HG02642 (cell line): ENCODE data around the gene TAOK2.
"Not testable (repeated sequence)": the region's sequence is repeated elsewhere in the genome, so short reads cannot be mapped to it uniquely, and the experiment has no call there.

Experiments
- ATAC-seq: cut with Tn5 transposase; IDR thresholded peaks from one replicate; pipeline ENCODE4 v1.9.1; 2021; ENCODE audit warnings: mild to moderate bottlenecking; ENCODE audit not compliant: unreplicated experiment, poor library complexity

Gene TAOK2

DNA sequence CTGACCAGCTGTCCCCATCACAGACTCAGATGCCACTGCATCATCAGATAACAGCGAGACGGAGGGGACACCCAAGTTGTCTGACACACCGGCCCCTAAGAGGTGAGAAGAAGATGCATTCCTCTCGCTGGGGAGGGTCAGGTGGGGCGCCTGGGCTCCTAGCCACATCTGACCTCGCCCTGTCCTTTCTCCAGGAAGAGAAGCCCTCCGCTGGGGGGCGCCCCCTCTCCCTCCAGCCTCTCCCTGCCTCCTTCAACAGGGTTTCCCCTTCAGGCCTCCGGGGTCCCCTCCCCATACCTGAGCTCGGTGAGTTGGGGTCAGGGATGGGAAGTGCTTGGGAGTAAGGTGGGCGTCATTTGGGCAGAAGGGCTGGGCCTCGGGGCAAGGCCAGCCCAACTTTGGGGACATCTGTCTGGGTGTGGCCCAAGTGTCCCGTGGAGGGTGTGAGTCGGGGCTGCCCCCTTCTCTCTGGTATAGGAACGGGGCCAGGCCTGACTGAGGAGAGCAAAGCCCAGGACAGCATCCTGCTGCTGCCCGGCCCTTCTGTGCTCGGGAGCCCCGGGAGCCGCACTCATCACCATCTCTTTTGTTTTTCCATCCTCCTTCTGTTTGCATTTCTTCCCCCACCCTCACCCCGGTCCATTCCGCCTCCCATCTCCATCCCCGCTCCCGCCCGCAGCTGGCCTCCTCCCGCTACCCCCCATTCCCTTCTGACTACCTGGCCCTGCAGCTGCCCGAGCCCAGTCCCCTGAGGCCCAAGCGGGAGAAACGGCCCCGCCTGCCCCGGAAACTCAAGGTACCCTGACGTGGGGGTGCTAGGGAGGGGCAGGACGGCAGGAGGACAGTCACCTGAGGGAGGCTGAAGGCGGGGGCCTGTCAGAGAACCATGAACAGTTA lies 27.3 kb downstream of the TAOK2 start:
- ATAC-seq = no peak

DNA sequence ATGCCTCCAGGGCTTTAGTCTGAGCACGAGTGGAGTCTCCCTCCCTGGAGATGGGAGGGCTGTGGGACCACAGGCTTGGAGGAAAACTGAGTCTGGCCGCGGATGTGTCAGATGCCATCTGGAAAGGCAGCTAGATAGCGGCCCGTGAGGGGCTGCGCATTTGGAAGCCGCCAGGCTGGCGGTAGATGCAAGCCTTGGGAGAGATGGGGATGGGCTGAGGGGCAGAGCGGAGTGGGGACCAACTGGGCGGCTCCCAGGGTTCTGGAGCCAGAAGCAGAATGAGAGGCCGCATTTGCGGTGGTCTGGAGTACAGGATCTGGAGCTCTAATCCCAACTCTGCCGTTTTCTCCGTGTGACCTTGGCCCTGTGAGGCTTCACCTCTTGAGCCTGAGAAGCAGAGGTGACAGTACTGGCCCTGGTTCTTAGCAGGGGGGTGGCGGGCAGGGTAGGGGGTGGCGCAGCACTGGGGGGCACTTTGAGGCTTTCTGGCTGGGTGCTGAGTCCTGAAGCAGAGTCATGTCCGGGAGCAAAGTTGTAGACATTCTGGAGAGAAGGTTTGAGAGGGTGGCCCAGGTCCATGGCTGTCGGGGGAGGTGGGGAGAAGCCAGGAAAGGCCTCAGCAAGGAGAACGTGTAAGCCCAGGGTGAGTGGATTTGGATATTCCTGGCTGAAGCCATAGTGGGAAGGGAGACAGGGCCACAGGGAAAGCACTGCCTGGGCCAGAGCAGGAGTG lies 29.1 kb downstream of the TAOK2 start:
- no peak for ATAC-seq

DNA sequence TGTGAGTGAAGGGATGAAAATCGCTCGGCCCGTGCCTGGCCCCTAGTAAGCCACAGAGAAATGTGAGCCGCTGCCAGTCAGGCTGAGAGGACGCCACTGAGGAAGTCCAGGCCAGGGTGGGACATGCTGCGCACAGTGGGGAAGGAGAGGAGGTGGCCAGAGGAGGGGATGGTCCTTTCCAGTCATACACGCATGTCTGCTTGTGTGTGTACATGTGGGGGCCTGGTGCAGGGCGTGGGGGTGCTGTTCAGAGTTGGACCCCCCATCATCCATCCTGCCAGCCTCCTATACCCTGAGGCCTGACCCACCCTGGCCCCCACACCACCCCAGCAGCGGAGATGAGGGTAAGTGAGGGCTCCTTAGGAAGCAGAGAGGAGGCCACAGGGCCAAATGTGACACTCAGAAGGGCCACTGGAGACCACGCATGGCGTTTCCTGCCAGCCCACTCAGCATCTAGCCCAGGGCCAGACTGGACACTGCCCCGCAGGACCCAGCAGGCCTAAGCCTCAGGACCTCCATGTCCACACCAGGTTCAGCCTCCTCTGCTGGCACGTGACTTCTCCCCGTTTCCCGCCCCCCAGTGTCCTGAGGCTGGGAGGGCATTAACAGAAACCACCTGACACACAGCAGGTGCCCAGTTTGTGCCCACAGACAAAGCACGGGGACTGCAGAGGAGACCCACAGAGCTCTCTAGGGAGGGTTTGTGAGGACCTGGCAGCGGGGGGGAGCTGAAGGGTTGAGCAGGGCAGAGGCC lies 30.2 kb downstream of the TAOK2 start:
- no peak for ATAC-seq

DNA sequence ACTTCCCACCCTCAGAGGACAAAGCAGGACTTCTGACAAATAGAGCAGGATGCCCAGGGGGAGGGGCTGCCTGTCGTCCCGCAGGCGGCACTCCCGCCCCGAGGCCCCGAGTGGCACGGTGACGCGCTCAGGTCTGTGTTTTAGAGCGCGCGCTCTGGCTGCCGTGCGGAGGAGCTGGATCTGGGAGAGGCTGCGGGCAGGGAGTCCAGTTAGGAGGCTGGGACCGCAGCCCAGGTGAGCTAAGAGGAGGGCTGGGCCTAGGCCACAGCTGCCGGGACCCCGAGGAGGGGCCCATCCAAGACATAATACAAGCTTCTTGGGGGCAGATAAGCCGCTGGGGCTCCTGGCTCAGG lies 30.7 kb downstream of the TAOK2 start:
- no peak for ATAC-seq

DNA sequence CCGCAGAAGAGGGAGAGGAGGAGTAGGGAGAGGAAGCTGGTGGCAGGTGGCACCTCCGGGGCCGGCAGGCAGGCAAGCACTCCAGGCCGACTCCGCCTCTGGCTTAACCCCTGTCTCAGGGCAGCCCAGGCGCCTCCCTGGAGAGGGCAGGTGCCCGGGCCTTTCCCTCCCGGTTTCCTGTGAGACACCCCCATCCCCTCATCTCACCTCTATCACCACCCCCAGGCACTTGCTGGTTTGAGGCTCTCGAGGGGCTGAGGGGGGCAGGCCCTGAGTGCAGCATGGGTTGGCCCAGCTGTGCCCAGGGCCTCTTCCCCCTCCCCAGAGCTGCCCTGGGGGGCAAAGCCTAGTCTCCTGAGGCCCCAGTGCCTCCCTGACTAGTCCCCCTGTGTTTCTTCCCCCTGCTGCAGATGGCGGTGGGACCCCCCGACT lies 31.2 kb downstream of the TAOK2 start:
- ATAC-seq = no peak

DNA sequence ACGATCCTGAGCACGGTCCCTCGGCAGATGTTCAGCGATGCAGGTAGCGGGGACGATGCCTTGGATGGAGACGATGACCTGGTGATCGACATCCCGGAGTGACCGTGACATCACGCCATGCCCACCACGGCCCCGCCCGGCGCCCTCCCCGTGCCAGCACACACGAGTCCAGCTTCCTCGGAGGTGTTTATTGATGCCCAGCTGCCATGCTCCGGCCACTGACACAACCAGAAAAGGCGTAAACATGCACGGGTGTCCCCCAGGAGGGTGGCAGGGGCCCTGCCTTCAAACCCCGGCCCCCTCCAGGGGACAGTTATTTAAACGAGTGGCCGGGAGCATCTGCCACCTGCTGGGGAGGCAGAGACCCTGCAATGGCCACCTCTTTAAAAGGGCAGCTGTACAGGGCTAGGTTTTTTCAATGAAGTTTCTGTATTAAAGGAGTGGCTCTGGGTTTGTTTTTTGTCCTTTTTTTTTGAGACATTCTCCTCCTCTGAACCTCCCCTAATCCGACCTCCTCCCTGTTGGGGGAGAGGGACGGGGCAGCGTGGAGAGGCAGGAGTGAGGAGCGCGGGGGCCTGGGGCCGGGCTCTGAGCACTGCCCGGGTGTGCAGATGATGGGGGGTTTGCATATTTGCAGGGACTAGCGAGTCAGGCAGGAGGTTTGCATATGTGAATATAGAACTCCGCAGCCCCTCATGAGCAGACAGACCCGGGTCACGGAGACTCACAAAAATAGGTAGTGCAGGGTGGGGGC lies 31.9 kb downstream of the TAOK2 start:
- ATAC-seq = no peak

DNA sequence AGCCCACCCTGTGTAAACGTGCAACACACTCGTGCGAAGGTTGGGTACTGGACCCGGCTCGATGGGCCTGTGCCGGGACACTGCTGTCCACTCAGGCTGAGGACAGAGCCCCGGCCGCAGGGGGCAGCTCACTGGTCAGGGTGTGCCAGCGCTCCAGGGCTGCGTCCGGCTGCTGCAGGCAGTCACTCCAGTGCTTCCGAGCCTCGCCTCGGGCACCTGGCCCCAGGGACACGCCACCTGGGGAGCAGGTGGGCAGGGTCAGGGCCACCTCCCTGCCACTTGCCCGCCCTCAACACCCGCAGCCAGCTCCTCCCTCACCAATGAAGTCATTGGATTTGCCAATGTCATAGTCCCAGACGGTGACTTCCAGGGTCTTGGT lies 32.4 kb downstream of the TAOK2 start:
- ATAC-seq = no peak

DNA sequence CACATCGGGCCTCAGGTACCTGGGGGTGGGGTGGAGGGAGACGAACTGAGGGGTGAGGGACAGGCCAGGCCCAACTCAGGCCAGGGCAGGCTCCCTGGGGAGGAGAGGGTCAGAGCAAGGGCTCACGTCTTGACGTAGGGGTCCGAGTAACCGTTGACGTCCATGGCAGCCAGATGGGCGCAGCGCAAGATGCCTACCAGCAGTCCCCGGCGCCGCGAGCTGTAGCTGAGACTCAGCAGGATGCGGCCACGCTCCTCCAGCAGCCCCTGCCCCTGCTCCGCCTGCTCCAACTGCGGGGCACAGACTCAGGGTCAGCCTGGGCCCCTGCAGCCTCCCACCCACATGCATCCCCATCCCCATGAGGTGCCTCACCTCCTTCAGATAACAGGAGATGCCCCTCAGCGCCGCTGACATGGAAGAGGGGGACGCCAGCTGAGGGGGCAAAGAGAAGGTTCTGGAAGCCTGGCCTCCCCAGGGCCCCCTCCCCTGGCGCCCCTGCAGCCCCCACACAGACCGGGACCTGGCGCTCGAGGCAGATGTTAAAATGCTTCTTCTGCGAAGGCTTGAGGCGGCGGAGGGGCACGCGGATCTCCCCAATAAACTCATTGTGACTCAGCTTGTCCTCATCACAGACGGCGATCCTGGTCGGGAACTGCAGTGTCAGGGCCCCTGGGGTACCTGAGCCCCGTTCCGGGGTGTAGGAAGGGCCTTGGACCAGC lies 33.1 kb downstream of the TAOK2 start:
- no peak for ATAC-seq

DNA sequence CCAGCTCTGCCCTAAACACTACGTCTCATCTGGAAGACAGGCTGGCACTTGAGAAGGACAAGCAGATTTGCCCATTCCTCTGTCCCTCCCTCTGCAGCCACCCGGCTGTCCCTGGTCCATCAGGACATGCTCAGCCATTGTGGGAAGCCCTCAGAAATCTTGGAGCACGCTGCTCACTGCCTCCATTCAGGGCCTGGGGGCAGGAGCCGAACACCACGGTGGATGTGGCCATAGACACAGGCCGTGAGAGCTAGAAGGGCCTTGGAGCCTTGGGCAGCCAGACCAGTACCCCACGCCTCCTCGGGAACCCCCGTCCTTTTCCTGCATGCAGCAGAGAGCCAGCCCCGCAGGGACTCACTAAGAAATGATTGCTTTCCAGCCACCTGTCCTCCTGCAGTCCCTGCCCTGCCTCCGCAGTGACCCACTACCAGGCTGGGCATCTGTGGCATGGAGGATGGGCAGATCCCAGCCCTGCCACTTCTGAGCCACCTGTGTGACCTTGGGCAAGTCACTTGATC lies 33.8 kb downstream of the TAOK2 start:
- ATAC-seq = no peak

DNA sequence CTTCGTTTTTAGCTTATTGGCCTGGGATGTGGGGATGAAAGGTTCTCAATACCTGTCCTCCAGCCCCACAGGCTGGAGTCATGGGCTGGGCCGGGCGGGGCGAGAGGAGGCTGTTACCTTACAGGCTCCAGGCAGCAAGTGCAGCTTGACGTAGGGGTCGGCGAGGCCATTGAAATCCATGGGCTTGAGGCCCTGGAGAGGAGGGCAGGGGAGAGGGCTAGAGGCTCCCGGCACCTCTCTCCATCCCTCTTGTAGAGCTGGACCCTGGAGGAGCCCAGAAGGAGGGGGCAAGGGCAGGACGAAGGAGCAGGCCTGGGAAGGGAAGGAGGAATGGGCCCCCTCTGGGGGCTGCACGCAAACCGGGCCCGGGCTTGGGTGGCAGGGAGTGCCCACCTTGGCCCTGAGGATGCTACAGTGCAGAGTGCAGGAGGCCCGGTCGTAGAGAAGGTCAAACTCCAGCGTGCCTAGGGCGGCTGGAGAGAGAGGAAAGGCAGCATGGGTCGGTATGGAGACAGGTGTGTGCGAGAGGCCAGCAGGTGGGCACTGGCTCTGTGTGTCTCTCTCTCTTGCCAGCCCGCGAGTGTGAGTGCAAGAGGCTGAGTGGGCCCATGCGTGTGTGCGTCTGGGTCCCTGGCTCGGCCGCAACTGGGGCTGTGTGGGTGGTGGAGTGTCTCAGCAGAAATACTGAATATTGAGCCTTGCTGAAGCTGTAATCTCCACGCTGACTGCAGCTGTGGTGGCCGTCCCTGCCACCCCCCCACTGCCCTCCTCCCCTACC lies 35.6 kb downstream of the TAOK2 start:
- ATAC-seq = no peak

DNA sequence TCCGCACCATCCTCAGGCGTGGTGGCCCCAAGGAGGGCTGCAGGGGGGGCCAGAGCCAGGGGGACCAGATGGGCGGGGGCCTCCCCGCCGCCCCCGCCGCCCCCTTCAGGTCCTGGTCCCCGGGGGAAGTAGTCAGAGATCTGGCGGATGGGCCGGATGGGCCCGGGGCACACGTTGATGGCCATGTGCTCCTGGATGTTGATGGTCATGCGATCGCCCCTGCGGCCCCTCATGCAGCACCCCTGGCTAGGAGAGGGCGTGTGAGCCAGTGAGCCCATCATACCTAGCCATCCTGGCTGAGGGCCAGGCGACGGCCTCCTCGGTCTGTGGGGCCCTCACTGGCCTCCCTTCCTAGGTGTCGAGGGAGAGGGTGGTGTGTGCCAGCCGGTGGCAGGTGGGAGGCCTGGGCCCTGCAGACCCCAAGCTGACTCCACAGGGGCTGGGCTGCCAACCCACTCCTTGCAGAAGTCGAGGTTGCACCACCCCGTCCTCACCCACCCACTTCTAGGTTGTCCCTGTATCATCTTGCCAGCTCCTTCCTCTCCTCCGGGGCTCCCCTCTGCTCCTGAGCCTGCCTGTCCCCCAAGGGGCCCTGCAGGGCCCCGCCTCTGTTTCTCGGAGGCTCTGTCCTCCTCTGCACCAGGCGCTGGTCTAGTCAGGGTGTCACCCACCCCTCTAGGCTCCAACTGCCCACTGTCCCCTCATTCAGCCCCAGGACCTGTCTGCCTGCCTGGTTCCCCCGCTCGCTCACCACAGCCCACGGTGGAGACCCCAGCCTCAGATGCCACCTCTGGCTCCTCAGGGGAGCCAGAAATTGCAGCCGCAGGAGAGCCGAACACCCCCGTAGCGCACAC lies 36.5 kb downstream of the TAOK2 start:
- ATAC-seq = no peak

DNA sequence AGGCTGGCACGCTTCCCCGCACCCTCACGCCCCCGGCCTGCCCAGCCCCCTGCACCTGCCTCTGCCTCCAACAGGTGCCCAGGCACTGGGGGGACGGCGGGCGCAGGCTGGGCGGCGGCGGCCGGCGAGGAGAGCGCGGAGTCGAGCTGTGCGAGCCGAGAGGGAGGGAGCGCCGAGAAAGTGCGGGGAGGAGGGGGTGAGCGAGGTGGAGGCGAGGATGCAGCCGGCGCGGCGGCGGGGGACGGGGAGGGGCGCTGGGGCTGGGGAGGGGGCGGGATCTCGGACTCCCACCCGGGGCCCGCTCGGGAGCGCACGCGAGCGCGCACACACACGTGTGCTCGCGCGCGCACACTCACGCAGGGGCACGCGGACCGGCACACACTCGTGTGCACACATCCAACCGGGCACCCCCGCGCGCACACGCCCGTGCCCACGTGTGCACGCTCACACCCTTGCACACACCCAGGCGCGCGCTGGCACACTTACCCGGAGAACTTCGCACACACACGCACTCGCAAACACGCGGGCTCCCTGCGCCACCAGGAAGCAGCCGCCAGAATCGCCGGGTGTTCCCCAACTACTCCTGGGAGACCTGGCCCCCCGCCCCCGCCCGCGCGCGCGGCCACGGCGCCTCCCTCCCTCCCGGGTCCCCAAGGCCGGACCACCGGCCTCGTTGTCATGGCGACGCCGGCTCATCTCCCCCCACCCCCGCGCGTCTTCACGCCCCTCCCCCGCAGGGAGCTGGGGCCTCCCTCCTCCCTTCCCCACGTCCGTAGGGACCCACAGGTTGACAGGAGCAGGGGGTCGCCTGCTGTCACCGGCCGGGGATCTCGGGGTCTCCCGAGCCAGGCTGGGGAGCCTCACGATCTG lies 37.4 kb downstream of the TAOK2 start, which contains the start of gene DOC2A:
Gene DOC2A, minus strand, starts transcription at position 184 of the 870 bp plus-strand sequence. CDS start 805 bp downstream, outside the sequence.
- no peak for ATAC-seq

DNA sequence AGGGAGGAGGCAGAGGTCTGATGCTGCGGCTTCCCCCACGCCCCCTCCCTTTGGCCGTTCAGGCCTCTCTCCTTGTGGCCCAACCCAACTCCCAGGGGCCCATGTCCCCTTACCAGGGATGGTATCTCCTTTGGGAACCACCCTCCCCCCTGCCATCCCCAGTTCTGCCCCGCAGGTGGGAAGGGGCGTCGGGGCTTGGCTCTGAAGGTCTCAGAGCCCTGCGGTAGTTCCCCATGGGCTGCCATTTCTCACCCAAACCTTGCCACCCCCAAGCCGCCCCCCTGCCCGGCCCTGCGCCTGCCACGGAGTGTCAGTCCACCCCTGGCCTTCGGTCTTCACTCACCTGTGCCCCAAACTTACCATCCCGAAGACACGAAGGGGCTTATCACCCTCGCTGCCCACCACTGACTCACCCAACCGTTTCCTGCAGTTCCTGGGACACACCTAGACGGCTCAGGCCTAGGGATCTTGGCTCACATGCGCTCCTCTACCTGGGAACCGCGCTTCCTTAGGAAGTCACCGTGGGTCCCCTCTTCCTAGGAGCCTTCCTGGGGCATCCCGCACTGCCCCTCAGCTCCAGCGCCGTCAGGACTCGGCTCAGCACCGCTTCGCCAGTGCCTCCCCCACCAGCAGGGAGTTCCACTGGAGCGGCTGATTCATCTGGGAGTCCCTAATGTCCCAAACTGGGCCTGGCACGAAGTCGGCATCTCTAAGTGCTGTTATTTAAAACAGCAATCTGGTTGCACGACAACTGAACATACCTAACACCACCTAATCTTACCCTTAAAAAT lies 38.2 kb downstream of the TAOK2 start:
- ATAC-seq = no peak

DNA sequence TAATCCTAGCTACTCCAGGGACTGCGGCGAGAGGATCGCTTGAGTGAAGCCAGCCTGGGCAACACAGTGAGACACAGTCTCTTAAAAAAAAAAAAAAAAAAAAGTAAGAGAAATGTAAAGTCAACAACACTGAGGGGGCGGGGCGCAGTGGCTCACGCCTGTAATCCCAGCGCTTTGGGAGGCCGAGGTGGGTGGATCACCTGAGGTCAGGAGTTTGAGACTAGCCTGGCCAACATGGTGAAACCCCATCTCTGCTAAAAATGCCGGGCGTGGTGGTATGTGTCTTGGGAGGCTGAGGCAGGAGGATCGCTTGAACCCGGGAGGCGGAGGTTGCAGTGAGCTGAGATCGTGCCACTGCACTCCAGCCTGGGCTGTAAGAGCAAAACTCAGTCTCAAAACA lies 38.9 kb downstream of the TAOK2 start:
- not testable (repeated sequence) for ATAC-seq

DNA sequence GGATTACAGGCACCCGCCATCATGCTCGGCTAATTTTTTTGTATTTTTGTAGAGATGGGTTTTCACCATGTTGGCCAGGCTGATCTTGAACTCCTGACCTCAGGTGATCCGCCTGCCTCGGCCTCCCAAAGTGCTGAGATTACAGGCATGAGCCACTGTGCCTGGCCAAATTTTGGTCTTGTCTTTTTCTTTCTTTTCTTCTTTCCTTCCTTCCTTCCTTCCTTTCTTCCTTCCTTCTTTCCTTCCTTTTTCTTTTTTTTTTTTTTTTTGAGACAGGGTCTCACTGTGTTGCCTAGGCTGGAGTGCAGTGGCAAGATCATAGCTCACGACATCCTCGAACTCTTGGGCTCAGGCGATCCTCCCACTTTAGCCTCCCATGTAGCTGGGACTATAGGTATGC lies 41.8 kb downstream of the TAOK2 start:
- not testable (repeated sequence) for ATAC-seq
